Osteoblast (primary cell): ENCODE measurements around the gene NEK1. TPM values are rescaled to one million over a fixed set of nuclear protein-coding genes. Genes with fewer than 3 reads are reported as not detected.

Experiments
- DNase-seq: peaks from one replicate; pipeline ENCODE4 v3.0.0; 2011; ENCODE audit warnings: low spot score, mixed read lengths; ENCODE audit not compliant: insufficient read length; ENCODE audit errors: missing footprints
- H2AFZ ChIP-seq: 2 replicates; pipeline ENCODE4 v1.6.0; 2011; ENCODE audit warnings: mild to moderate bottlenecking, low read length
- H3K27ac ChIP-seq: 2 replicates; pipeline ENCODE4 v1.5.1; 2011; ENCODE audit warnings: mild to moderate bottlenecking, low read depth, low read length, moderate library complexity
- H3K27me3 ChIP-seq: 2 replicates; pipeline ENCODE4 v1.6.0; 2012; ENCODE audit warnings: mild to moderate bottlenecking, control low read depth, inconsistent platforms, low read length, moderate library complexity; ENCODE audit not compliant: insufficient read depth
- H3K36me3 ChIP-seq: 2 replicates; pipeline ENCODE4 v1.5.1; 2011; ENCODE audit warnings: mild to moderate bottlenecking, low read length, control low read depth, moderate library complexity; ENCODE audit not compliant: insufficient read depth
- H3K4me1 ChIP-seq: 2 replicates; pipeline ENCODE4 v1.5.1; 2011; ENCODE audit warnings: mild to moderate bottlenecking, low read length, control low read depth, moderate library complexity; ENCODE audit not compliant: insufficient read depth
- H3K4me2 ChIP-seq: 2 replicates; pipeline ENCODE4 v1.6.0; 2011; ENCODE audit warnings: mild to moderate bottlenecking, low read length; ENCODE audit not compliant: insufficient read depth
- H3K4me3 ChIP-seq: fragments of 200-600 bp; sonication (generic); 3 replicates; pipeline ENCODE4 v1.5.1; 2012; ENCODE audit warnings: mild to moderate bottlenecking, low read length, inconsistent platforms; ENCODE audit not compliant: insufficient read depth
- H3K79me2 ChIP-seq: 2 replicates; pipeline ENCODE4 v1.6.0; 2012; ENCODE audit warnings: mild to moderate bottlenecking, low read length, control low read depth, inconsistent platforms; ENCODE audit not compliant: insufficient read depth
- H3K9me3 ChIP-seq: 2 replicates; pipeline ENCODE4 v1.5.1; 2011; ENCODE audit warnings: low read depth, low read length, control low read depth
- H4K20me1 ChIP-seq: 2 replicates; pipeline ENCODE4 v1.6.0; 2012; ENCODE audit warnings: mild to moderate bottlenecking, low read length, control low read depth; ENCODE audit not compliant: insufficient read depth
- total RNA-seq: library from RNA; depleted of rRNA; stranded (reverse); fragments of >200 nt; gene quantifications from 2 replicates; pipeline ENCODE4 v1.2.3, GENCODE V29; 2012
- TF ChIP-seq, protein P1 (sequence below): IDR thresholded peaks from 2 replicates; pipeline ENCODE4 v1.5.1; 2011; ENCODE audit warnings: mild to moderate bottlenecking, low read depth, low read length, moderate library complexity; ENCODE audit errors: extremely low read depth

The NEK1 gene
- total RNA-seq, 1 donor, result 9.8 TPM

DNA sequence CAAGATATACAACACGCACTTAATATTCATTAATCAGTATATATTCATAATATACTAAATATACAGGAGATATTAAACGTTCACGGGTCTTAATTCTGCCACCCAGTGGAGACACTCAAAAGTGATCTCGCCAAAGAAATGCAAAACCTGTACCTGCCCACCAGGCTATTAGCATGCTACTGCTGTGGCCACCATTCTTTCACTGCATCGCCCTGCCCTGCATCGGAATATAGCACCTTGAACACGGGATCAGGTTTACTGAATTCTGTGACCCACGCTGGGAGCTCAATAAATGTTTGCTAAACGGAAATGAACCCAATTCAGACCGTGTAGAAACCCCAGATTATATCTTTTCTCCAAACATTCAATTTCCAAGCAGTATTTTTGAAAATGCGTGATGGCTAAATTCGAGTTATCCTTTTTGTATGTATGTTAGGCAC is 7.2 kb upstream of the NEK1 start:
- peaks cover 22% of the 10 kb centered on the region for H3K4me1 ChIP-seq
- H3K4me2 ChIP-seq, result peak overlapping the region; percentile 97
- no peak for DNase-seq
- peaks cover 3% of the 10 kb centered on the region for H4K20me1 ChIP-seq
- H3K79me2 ChIP-seq, result peaks cover 41% of the 10 kb centered on the region
- H3K4me3 ChIP-seq, result peak overlapping the region; percentile 82
- peak overlapping the region; percentile 98 for H2AFZ ChIP-seq
- TF ChIP-seq, protein P1, sequence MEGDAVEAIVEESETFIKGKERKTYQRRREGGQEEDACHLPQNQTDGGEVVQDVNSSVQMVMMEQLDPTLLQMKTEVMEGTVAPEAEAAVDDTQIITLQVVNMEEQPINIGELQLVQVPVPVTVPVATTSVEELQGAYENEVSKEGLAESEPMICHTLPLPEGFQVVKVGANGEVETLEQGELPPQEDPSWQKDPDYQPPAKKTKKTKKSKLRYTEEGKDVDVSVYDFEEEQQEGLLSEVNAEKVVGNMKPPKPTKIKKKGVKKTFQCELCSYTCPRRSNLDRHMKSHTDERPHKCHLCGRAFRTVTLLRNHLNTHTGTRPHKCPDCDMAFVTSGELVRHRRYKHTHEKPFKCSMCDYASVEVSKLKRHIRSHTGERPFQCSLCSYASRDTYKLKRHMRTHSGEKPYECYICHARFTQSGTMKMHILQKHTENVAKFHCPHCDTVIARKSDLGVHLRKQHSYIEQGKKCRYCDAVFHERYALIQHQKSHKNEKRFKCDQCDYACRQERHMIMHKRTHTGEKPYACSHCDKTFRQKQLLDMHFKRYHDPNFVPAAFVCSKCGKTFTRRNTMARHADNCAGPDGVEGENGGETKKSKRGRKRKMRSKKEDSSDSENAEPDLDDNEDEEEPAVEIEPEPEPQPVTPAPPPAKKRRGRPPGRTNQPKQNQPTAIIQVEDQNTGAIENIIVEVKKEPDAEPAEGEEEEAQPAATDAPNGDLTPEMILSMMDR, result peak; percentile 66
- H3K9me3 ChIP-seq, result no peaks in the 10 kb centered on the region
- H3K36me3 ChIP-seq, result no peaks in the 10 kb centered on the region
- peak overlapping the region; percentile 99 for H3K27ac ChIP-seq
- no peaks in the 10 kb centered on the region for H3K27me3 ChIP-seq

DNA sequence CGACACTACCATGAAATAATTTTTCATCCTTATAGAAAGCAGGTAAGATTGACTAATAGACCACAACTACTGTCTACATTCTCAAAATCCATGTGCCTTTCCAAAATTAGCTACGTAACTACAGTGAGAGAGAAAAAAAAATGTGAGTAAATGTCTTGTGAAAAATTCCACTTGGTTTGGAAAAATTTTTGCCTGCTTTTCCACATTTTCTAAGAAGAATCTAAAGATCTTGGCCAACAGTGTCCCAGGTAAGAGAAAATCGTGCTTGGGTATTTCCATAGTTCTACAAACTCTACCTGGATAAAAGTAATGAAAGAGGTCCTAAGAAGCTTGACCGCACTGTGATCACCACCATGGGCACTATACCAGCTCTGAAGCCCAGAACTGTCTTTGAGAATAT is 6.6 kb upstream of the NEK1 start:
- DNase-seq, result no peak
- peak overlapping the region; percentile 99 for H3K27ac ChIP-seq
- no peaks in the 10 kb centered on the region for H3K27me3 ChIP-seq
- no peaks in the 10 kb centered on the region for H3K36me3 ChIP-seq
- H2AFZ ChIP-seq, result peak overlapping the region; percentile 98
- peaks cover 22% of the 10 kb centered on the region for H3K4me1 ChIP-seq
- peaks cover 35% of the 10 kb centered on the region for H3K79me2 ChIP-seq
- H4K20me1 ChIP-seq, result peaks cover 3% of the 10 kb centered on the region
- H3K9me3 ChIP-seq, result no peaks in the 10 kb centered on the region
- peak overlapping the region; percentile 82 for H3K4me3 ChIP-seq
- TF ChIP-seq, protein P1, result no peak
- H3K4me2 ChIP-seq, result peak overlapping the region; percentile 97

DNA sequence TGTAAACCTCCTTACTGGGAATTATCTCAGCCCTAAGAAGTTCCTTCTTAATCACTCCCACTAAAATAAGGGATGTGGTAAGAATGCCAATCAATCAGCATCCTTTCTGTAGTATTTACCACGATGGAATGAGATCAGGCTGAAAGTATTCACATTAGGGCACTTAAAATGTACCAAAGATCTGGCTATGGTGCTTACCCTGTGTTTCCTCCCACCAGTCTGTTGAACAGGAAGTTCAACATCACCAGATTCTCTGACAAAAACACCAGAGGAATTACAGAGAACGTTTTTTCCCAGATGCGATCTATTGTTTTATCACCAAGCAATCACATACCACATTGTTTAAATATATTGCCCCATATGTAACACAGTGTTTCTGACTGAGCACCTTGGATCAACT is 5.9 kb upstream of the NEK1 start:
- Histone ChIP-seq H3K36me3 (no peaks in the 10 kb centered on the region), H3K9me3 (no peaks in the 10 kb centered on the region), H3K27me3 (no peaks in the 10 kb centered on the region), H3K4me1 (peaks cover 23% of the 10 kb centered on the region), H3K27ac (peak overlapping the region; percentile 26), H4K20me1 (no peaks in the 10 kb centered on the region), H2AFZ (no peak overlapping the region), H3K79me2 (peaks cover 28% of the 10 kb centered on the region), H3K4me3 (no peak overlapping the region), H3K4me2 (no peak overlapping the region)
- TF ChIP-seq, protein P1, result no peak
- no peak for DNase-seq

DNA sequence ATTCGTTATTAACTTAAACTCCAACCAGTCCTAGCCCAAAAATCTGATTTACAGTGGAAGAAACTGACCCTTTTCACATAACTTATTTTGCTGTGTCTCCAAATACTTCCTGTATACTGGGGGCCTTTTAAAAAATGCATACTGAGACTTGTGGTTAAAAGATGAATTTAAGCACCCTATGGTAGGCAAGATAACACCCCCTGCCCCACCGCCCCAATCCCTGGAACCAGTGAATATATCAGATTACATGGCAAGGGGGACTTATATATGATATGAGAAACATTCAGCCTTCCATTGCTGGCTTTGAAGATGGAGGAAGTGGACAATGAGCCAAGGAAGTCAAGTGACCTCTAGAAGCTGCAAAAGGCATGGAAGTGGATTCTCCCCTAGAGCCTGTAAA is 4.9 kb upstream of the NEK1 start:
- TF ChIP-seq, protein P1, result no peak
- Histone ChIP-seq H3K79me2 (peaks cover 19% of the 10 kb centered on the region), H3K27ac (no peak overlapping the region), H4K20me1 (no peaks in the 10 kb centered on the region), H3K36me3 (no peaks in the 10 kb centered on the region), H3K4me3 (no peak overlapping the region), H3K4me2 (no peak overlapping the region), H3K4me1 (peaks cover 25% of the 10 kb centered on the region), H3K27me3 (no peaks in the 10 kb centered on the region), H3K9me3 (no peaks in the 10 kb centered on the region), H2AFZ (no peak overlapping the region)
- DNase-seq, result no peak
